Activated T-helper 17 cell treated with anti-CD3 and anti-CD28 coated beads, Interleukin-2, amount 50 U/mL, for 72 hours (primary cell): ENCODE results near the gene CD276. TPM values are rescaled to one million over a fixed set of nuclear protein-coding genes. Genes with fewer than 3 reads are reported as not detected.

Source experiments
- ATAC-seq: fragments of 150-1000 bp; cut with Tn5 transposase; replicated peaks from 2 replicates; pipeline ENCODE4 v1.10.0; 2021; ENCODE audit warnings: mild to moderate bottlenecking, moderate library complexity
- H3K27ac Mint-ChIP-seq: one replicate; pipeline ENCODE4 v1.8.0; 2022; ENCODE audit warnings: mixed read lengths
- H3K27me3 Mint-ChIP-seq: one replicate; pipeline ENCODE4 v1.8.0; 2022; ENCODE audit warnings: mixed read lengths
- H3K36me3 Mint-ChIP-seq: one replicate; pipeline ENCODE4 v1.8.0; 2022; ENCODE audit warnings: low read depth, mild to moderate bottlenecking, mixed read lengths
- H3K4me1 Mint-ChIP-seq: one replicate; pipeline ENCODE4 v1.8.0; 2022; ENCODE audit warnings: mixed read lengths
- H3K4me3 Mint-ChIP-seq: one replicate; pipeline ENCODE4 v1.8.0; 2022; ENCODE audit warnings: mild to moderate bottlenecking, mixed read lengths
- H3K9me3 Mint-ChIP-seq: one replicate; pipeline ENCODE4 v1.8.0; 2022; ENCODE audit warnings: mixed read lengths
- total RNA-seq, 2 donors: library from RNA; stranded (reverse); gene quantifications; one replicate each; pipeline ENCODE4 v1.2.3, GENCODE V29; 2022

The CD276 gene
- total RNA-seq, 2 donors from 2014 or later: 0.95 to 2.6 TPM

GRCh38 chr15:73679180-73679579, 5.0 kb upstream of the CD276 start:
- Mint-ChIP-seq H3K4me3 (no peak overlapping the region), H3K36me3 (peaks cover 6% of the 10 kb centered on the region), H3K27ac (no peak overlapping the region), H3K4me1 (peaks cover 6% of the 10 kb centered on the region), H3K9me3 (no peaks in the 10 kb centered on the region), H3K27me3 (peaks cover 13% of the 10 kb centered on the region)
- ATAC-seq: no peak

- H3K27me3 Mint-ChIP-seq: peaks cover 14% of the 10 kb centered on the region
- peaks cover 6% of the 10 kb centered on the region for H3K4me1 Mint-ChIP-seq
- H3K9me3 Mint-ChIP-seq: no peaks in the 10 kb centered on the region
- no peak for ATAC-seq
- no peak overlapping the region for H3K4me3 Mint-ChIP-seq
- H3K36me3 Mint-ChIP-seq: peaks cover 6% of the 10 kb centered on the region
- H3K27ac Mint-ChIP-seq: no peak overlapping the region
Observed at GRCh38 chr15:73679964-73680363, 4.2 kb upstream of the CD276 start.

DNA sequence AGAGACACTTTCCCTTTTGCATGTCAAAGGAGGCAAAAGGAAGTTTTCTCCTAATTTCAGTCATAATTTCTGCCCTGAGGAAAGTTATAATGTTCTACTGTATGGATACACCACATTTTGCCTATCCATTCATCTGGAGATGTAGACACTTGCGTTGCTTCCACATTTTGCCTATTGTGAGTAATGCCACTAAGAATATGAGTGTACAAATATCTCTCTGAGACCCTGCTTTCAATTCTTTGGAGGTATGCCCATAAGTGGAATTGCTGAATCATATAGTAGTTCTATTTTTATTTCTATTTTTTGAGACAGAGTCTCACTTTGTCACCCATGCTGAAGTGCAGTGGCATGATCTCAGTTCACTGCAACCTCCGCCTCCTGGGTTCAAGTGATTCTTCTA, 3.6 kb upstream of the CD276 start:
- H3K4me1 Mint-ChIP-seq: peaks cover 12% of the 10 kb centered on the region
- ATAC-seq: peak; percentile 59

DNA sequence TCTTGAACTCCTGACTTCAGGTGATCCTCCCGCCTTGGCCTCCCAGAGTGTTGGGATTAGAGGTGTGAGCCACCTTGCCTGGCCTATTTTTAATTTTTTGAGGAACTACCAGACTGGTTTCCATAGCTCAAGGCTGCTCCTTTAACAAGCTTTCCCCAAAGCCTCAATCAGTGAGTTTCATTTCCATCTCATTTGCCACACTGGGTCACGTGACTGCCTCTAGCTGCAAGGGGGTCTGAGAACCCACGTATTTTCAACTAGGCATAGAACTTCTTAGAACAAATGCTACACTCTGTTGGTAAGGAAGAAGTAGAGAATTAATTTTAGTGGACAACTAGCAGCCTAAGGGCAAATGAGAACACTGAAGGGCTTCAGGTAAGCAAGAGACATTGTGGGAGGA, 3.1 kb upstream of the CD276 start:
- ATAC-seq: no peak
- no peaks in the 10 kb centered on the region for H3K9me3 Mint-ChIP-seq
- H3K4me1 Mint-ChIP-seq: peaks cover 15% of the 10 kb centered on the region
- H3K36me3 Mint-ChIP-seq: peaks cover 6% of the 10 kb centered on the region
- peaks cover 23% of the 10 kb centered on the region for H3K27me3 Mint-ChIP-seq
- no peak overlapping the region for H3K27ac Mint-ChIP-seq
- no peak overlapping the region for H3K4me3 Mint-ChIP-seq

More for the DNA sequence above, 3.6 kb upstream of the CD276 start:
- Mint-ChIP-seq H3K27ac (no peak overlapping the region), H3K9me3 (no peaks in the 10 kb centered on the region), H3K27me3 (peaks cover 20% of the 10 kb centered on the region), H3K36me3 (peaks cover 6% of the 10 kb centered on the region), H3K4me3 (no peak overlapping the region)

- Mint-ChIP-seq H3K36me3 (peaks cover 6% of the 10 kb centered on the region), H3K4me1 (peaks cover 15% of the 10 kb centered on the region), H3K9me3 (no peaks in the 10 kb centered on the region), H3K4me3 (no peak overlapping the region), H3K27me3 (peaks cover 32% of the 10 kb centered on the region), H3K27ac (no peak overlapping the region)
- no peak for ATAC-seq
Observed at GRCh38 chr15:73681856-73682599, 2.2 kb upstream of the CD276 start.

DNA sequence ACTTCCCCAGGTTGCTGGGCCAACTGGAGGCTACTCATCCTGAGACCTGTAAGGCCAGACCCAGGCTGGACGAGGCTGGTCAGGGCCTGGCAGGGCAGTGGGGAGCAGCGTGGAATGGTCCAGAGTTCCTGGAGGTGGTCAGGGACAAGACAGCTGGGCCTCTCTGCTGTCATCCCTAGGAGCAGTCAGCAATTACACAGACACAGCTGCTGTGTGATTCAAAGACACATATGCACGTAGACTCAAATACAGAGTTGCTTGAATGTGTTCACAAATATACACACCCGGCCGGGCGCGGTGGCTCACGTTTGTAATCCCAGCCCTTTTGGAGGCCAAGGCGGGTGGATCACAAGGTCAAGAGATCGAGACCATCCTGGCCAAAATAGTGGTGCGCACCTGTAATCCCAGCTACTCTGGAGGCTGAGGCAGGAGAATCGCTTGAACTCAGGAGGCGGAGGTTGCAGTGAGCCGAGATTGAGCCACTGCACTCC, 1.5 kb upstream of the CD276 start:
- ATAC-seq: no peak
- H3K36me3 Mint-ChIP-seq: peaks cover 6% of the 10 kb centered on the region
- H3K27ac Mint-ChIP-seq: no peak overlapping the region
- peak overlapping the region; percentile 75 for H3K4me3 Mint-ChIP-seq
- peaks cover 15% of the 10 kb centered on the region for H3K4me1 Mint-ChIP-seq
- peaks cover 34% of the 10 kb centered on the region for H3K27me3 Mint-ChIP-seq
- H3K9me3 Mint-ChIP-seq: no peaks in the 10 kb centered on the region

DNA sequence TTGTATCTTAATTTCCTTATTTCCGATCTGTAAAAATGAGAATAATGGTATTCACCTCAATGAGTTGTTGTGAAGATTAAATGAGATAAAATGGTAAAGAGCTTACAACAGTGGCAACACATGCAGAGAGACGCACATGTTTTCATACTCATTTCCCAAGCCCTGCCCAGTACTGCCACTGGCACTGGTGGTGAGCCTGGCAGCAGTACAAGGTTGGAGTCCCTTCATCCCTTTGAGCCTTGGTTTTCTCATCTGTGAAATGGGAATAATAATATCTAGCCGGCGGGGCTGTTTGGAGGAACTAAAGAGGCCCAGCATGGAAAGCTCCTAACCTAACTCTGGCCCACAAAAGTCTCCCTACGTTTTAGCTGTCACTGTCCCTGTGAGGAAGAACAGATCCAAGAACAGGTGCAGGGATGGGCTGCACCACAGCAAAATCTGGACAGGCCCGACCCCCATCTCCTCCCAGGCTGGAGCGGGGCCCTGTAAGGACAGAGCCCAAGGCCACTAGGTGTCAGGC, 866 bp upstream of the CD276 start:
- Mint-ChIP-seq H3K4me1 (peaks cover 15% of the 10 kb centered on the region), H3K27ac (peak overlapping the region; percentile 48), H3K9me3 (no peaks in the 10 kb centered on the region), H3K36me3 (peaks cover 6% of the 10 kb centered on the region), H3K4me3 (peak overlapping the region; percentile 75), H3K27me3 (peaks cover 41% of the 10 kb centered on the region)
- ATAC-seq: no peak

DNA sequence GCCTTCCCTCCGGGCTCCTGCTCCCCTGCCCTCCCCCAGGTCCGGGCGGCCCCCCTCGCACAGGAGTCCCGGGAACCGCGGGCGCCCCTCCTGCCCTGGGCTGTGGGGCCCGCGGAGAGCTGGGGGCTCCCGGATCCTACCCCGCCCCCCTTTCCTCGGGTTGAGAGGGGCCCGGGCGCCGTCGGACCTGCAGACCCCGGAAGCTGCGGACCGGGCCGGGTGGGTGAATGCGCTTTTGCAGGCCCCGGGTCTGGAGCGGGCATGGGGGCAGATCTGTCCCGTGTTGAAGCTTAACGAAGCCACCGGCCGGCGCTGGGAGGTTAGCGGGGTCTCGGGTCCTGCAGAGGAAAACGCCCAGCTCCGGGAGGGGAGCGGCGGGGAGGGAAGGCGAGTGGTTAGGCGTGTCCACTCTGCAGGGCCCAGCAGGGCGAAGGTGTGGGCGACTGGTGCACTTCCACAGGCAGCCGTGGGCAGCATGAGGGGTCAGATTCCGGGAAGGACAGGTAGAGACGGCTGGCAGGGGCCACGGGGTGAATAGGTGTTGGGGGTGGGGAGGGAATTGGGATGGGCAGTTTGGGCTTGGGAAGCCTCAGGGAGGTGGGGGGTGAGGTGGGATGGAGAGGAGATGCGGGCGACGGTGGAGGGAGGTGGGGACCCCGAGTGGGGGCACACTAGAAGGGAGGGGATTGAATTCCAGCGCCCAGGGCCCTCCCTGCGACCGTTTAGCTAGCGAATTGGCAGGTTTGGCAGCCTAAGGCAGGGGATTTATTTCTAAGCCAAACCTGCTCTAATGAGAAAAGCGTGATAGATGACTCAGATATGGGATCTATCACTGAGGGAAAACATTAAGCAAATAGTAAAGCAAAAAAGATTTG, 635 bp downstream of the CD276 start:
- Mint-ChIP-seq H3K27ac (no peak overlapping the region), H3K9me3 (no peaks in the 10 kb centered on the region), H3K27me3 (peaks cover 41% of the 10 kb centered on the region), H3K36me3 (peaks cover 6% of the 10 kb centered on the region), H3K4me1 (peaks cover 15% of the 10 kb centered on the region), H3K4me3 (peak overlapping the region; percentile 76)
- ATAC-seq: peak; percentile 9

DNA sequence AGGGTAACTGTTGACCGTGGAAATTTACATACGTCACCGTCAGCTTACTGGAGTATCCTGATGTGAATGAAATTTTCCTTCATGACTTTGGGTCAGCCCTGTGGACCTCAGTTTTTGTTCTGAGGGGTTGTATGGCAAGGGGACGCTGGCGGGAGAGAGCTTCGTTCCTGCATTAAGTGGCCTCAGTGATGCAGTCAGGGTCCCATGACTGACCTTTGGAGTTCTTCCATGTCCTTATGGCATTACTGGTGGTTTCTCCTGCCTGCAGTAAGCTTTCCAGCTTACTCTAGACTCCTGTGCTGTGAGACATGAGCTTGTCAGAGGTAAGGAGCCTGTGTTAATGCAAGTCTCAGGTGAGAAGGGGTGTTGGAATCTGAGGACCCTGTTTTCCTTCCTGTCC, 1.8 kb downstream of the CD276 start:
- Mint-ChIP-seq H3K27ac (no peak overlapping the region), H3K4me3 (peak overlapping the region; percentile 76), H3K36me3 (peaks cover 6% of the 10 kb centered on the region), H3K4me1 (peaks cover 15% of the 10 kb centered on the region), H3K27me3 (peaks cover 41% of the 10 kb centered on the region), H3K9me3 (no peaks in the 10 kb centered on the region)
- no peak for ATAC-seq

DNA sequence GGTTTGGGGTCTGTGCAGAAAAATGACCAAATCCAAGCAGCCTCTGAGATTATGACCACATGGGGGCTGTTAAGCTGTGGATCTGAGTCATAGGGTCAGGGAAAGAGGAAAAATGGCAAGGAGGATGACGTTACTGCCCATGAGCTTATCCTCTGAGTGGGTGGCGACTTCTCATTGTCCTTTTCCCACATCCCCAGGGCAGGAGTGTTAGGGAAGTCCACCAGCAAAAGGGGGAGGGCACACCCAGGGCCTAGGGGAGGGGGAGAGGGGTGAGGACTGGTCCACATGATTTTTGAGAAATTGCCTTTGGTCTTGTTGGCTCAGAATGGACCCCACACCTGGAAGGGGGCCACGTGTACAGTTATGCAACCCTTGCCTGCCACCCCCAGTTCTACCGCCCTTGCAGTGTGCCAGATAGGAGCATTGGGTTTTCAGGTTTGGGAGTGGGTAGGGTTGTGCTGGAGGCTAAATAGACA, 2.6 kb downstream of the CD276 start:
- peaks cover 36% of the 10 kb centered on the region for H3K27me3 Mint-ChIP-seq
- no peak overlapping the region for H3K27ac Mint-ChIP-seq
- no peak for ATAC-seq
- H3K9me3 Mint-ChIP-seq: no peaks in the 10 kb centered on the region
- no peak overlapping the region for H3K4me3 Mint-ChIP-seq
- peaks cover 6% of the 10 kb centered on the region for H3K36me3 Mint-ChIP-seq
- H3K4me1 Mint-ChIP-seq: peaks cover 9% of the 10 kb centered on the region

DNA sequence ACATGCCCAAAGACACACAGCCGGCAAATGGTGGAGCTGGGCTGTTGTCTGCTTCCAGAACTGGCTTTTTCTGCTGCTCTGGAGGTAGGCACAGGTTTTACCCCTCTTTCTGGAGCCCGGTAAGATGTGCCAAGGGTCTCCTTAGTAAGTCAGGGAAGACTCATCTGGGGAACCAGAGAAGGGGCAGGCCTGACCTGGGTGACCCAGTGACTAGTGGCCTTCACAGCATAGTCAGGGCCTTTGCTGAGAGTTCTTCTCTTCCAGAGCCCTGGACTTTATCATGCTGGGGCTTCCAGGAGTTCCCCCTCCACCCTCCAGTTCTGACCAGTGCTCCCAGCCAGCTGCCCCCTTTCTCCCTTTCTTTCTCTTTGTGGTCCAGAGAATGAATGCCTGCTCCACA, 3.2 kb downstream of the CD276 start:
- peaks cover 36% of the 10 kb centered on the region for H3K27me3 Mint-ChIP-seq
- no peaks in the 10 kb centered on the region for H3K9me3 Mint-ChIP-seq
- H3K4me1 Mint-ChIP-seq: peaks cover 9% of the 10 kb centered on the region
- no peak overlapping the region for H3K4me3 Mint-ChIP-seq
- peaks cover 6% of the 10 kb centered on the region for H3K36me3 Mint-ChIP-seq
- no peak overlapping the region for H3K27ac Mint-ChIP-seq
- ATAC-seq: no peak

- Mint-ChIP-seq H3K36me3 (peaks cover 5% of the 10 kb centered on the region), H3K27me3 (peaks cover 40% of the 10 kb centered on the region), H3K4me3 (no peak overlapping the region), H3K27ac (no peak overlapping the region), H3K4me1 (peaks cover 9% of the 10 kb centered on the region), H3K9me3 (no peaks in the 10 kb centered on the region)
- ATAC-seq: no peak
Observed at GRCh38 chr15:73688455-73688854, 4.3 kb downstream of the CD276 start.

DNA sequence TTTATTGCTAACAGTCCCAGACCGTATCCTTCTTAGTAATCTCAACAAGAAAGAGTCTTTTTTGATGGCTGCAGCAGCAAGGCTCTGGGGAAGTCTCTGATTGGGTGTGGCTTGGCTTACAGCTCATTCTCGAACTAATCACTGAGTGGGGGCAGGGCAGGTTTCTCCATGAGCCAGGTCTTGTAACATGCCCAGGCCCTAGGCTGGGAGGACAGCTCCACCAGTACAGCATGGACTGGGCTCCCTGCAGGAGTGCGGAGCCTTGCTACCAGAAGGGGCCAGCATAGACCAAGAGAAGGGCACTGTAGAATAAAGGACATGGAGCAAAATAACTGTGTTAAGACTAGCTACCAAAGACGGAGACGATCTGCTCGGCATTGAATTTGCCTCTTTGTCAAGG, 7.2 kb downstream of the CD276 start:
- Mint-ChIP-seq H3K4me1 (peaks cover 6% of the 10 kb centered on the region), H3K4me3 (no peak overlapping the region), H3K36me3 (no peaks in the 10 kb centered on the region), H3K27me3 (peaks cover 42% of the 10 kb centered on the region), H3K9me3 (no peaks in the 10 kb centered on the region), H3K27ac (no peak overlapping the region)
- no peak for ATAC-seq

DNA sequence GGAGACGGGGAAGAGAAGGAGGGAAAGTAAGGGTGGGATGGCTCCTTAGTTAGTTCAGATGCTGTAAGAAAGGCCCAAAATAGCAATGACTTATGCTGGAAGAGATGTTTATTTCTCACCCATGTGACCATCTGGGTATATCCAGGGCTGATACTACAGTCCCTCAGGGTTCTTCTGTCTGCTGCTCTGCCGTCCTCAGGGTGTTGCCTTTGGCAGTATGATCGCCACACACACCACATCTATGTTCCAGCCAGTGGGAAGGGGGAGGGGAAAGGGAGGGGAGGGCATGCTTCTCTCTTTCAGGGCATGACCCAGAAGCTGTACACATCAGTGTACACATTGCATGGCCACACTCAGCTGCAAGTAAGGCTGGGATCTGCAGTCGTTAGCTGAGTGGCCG, 10.2 kb downstream of the CD276 start:
- no peaks in the 10 kb centered on the region for H3K36me3 Mint-ChIP-seq
- peaks cover 33% of the 10 kb centered on the region for H3K27me3 Mint-ChIP-seq
- H3K4me3 Mint-ChIP-seq: no peak overlapping the region
- H3K4me1 Mint-ChIP-seq: peaks cover 15% of the 10 kb centered on the region
- H3K9me3 Mint-ChIP-seq: no peaks in the 10 kb centered on the region
- ATAC-seq: no peak
- H3K27ac Mint-ChIP-seq: no peak overlapping the region
